ENCODE data around the gene SLC9C1. TPM values are rescaled to one million over a fixed set of nuclear protein-coding genes. Genes with fewer than 3 reads are reported as not detected.

The SLC9C1 gene
- polyA plus RNA-seq, 2 donors: not detected

GRCh38 chr3:112119962-112120836 lies 173.8 kb downstream of the SLC9C1 start:
- Histone ChIP-seq H3K27ac (ENCODE audit: low read depth in 2 of 2, low read length in 1 of 2) (no peak overlapping the region), H3K9me3 (ENCODE audit: control insufficient read depth in 2 of 2, insufficient read depth in 1 of 2, low read depth in 1 of 2, low read length in 1 of 2) (no peaks in the 10 kb centered on the region), H3K4me1 (ENCODE audit: control insufficient read depth in 2 of 2, insufficient read depth in 2 of 2, low read length in 1 of 2) (no peaks in the 10 kb centered on the region), H3K4me3 (ENCODE audit: low read depth in 1 of 2, low read length in 2 of 2) (no peak overlapping the region), H3K27me3 (ENCODE audit: control insufficient read depth in 1 of 2, insufficient read depth in 2 of 2, low read length in 2 of 2) (no peaks in the 10 kb centered on the region), H3K36me3 (ENCODE audit: control insufficient read depth in 2 of 2, insufficient read depth in 2 of 2, low read length in 1 of 2) (no peaks in the 10 kb centered on the region)
- WGBS, 2 donors: 74 to 77% methylated on average over 9 of the region's 9 CpGs

GRCh38 chr3:112117841-112118571 lies 176.0 kb downstream of the SLC9C1 start:
- Histone ChIP-seq H3K27me3 (ENCODE audit: control insufficient read depth in 1 of 2, insufficient read depth in 2 of 2, low read length in 2 of 2) (no peaks in the 10 kb centered on the region), H3K27ac (ENCODE audit: low read depth in 2 of 2, low read length in 1 of 2) (no peak overlapping the region), H3K4me1 (ENCODE audit: control insufficient read depth in 2 of 2, insufficient read depth in 2 of 2, low read length in 1 of 2) (no peaks in the 10 kb centered on the region), H3K9me3 (ENCODE audit: control insufficient read depth in 2 of 2, insufficient read depth in 1 of 2, low read depth in 1 of 2, low read length in 1 of 2) (no peaks in the 10 kb centered on the region), H3K36me3 (ENCODE audit: control insufficient read depth in 2 of 2, insufficient read depth in 2 of 2, low read length in 1 of 2) (no peaks in the 10 kb centered on the region), H3K4me3 (ENCODE audit: low read depth in 1 of 2, low read length in 2 of 2) (no peak overlapping the region)
- 93 to 95% methylated on average over 4 of the region's 4 CpGs for WGBS, 2 donors

- Histone ChIP-seq H3K4me3 (ENCODE audit: low read depth in 1 of 2, low read length in 2 of 2) (no peak overlapping the region), H3K36me3 (ENCODE audit: control insufficient read depth in 2 of 2, insufficient read depth in 2 of 2, low read length in 1 of 2) (no peaks in the 10 kb centered on the region), H3K27ac (ENCODE audit: low read depth in 2 of 2, low read length in 1 of 2) (no peak overlapping the region), H3K9me3 (ENCODE audit: control insufficient read depth in 2 of 2, insufficient read depth in 1 of 2, low read depth in 1 of 2, low read length in 1 of 2) (no peaks in the 10 kb centered on the region), H3K27me3 (ENCODE audit: control insufficient read depth in 1 of 2, insufficient read depth in 2 of 2, low read length in 2 of 2) (no peaks in the 10 kb centered on the region), H3K4me1 (ENCODE audit: control insufficient read depth in 2 of 2, insufficient read depth in 2 of 2, low read length in 1 of 2) (no peaks in the 10 kb centered on the region)
- WGBS, 2 donors: 94% methylated on average over 1 of the region's 1 CpG
Measured at GRCh38 chr3:112117415-112117814, 176.6 kb downstream of the SLC9C1 start.

GRCh38 chr3:112116748-112117186 lies 177.2 kb downstream of the SLC9C1 start:
- WGBS, 2 donors: 72 to 74% methylated on average over 13 of the region's 13 CpGs
- Histone ChIP-seq H3K4me1 (ENCODE audit: control insufficient read depth in 2 of 2, insufficient read depth in 2 of 2, low read length in 1 of 2) (no peaks in the 10 kb centered on the region), H3K4me3 (ENCODE audit: low read depth in 1 of 2, low read length in 2 of 2) (no peak overlapping the region), H3K27ac (ENCODE audit: low read depth in 2 of 2, low read length in 1 of 2) (no peak overlapping the region), H3K27me3 (ENCODE audit: control insufficient read depth in 1 of 2, insufficient read depth in 2 of 2, low read length in 2 of 2) (no peaks in the 10 kb centered on the region), H3K36me3 (ENCODE audit: control insufficient read depth in 2 of 2, insufficient read depth in 2 of 2, low read length in 1 of 2) (no peaks in the 10 kb centered on the region), H3K9me3 (ENCODE audit: control insufficient read depth in 2 of 2, insufficient read depth in 1 of 2, low read depth in 1 of 2, low read length in 1 of 2) (no peaks in the 10 kb centered on the region)

- no peak overlapping the region for H3K4me3 ChIP-seq (ENCODE audit: low read depth in 1 of 2, low read length in 2 of 2)
- no peaks in the 10 kb centered on the region for H3K27me3 ChIP-seq (ENCODE audit: control insufficient read depth in 1 of 2, insufficient read depth in 2 of 2, low read length in 2 of 2)
- H3K27ac ChIP-seq (ENCODE audit: low read depth in 2 of 2, low read length in 1 of 2): no peak overlapping the region
- no peaks in the 10 kb centered on the region for H3K36me3 ChIP-seq (ENCODE audit: control insufficient read depth in 2 of 2, insufficient read depth in 2 of 2, low read length in 1 of 2)
- no peaks in the 10 kb centered on the region for H3K9me3 ChIP-seq (ENCODE audit: control insufficient read depth in 2 of 2, insufficient read depth in 1 of 2, low read depth in 1 of 2, low read length in 1 of 2)
- H3K4me1 ChIP-seq (ENCODE audit: control insufficient read depth in 2 of 2, insufficient read depth in 2 of 2, low read length in 1 of 2): no peaks in the 10 kb centered on the region
- WGBS, 2 donors: 86 to 87% methylated on average over 6 of the region's 6 CpGs
Measured at GRCh38 chr3:112115806-112116383, 178.1 kb downstream of the SLC9C1 start.

GRCh38 chr3:112115161-112115739 lies 178.8 kb downstream of the SLC9C1 start:
- Histone ChIP-seq H3K27ac (ENCODE audit: low read depth in 2 of 2, low read length in 1 of 2) (no peak overlapping the region), H3K4me1 (ENCODE audit: control insufficient read depth in 2 of 2, insufficient read depth in 2 of 2, low read length in 1 of 2) (no peaks in the 10 kb centered on the region), H3K9me3 (ENCODE audit: control insufficient read depth in 2 of 2, insufficient read depth in 1 of 2, low read depth in 1 of 2, low read length in 1 of 2) (no peaks in the 10 kb centered on the region), H3K36me3 (ENCODE audit: control insufficient read depth in 2 of 2, insufficient read depth in 2 of 2, low read length in 1 of 2) (no peaks in the 10 kb centered on the region), H3K27me3 (ENCODE audit: control insufficient read depth in 1 of 2, insufficient read depth in 2 of 2, low read length in 2 of 2) (no peaks in the 10 kb centered on the region), H3K4me3 (ENCODE audit: low read depth in 1 of 2, low read length in 2 of 2) (no peak overlapping the region)
- 77 to 78% methylated on average over 6 of the region's 6 CpGs for WGBS, 2 donors

GRCh38 chr3:112114576-112115160 lies 179.3 kb downstream of the SLC9C1 start:
- Histone ChIP-seq H3K9me3 (ENCODE audit: control insufficient read depth in 2 of 2, insufficient read depth in 1 of 2, low read depth in 1 of 2, low read length in 1 of 2) (no peaks in the 10 kb centered on the region), H3K36me3 (ENCODE audit: control insufficient read depth in 2 of 2, insufficient read depth in 2 of 2, low read length in 1 of 2) (no peaks in the 10 kb centered on the region)
- WGBS, 2 donors: 79 to 92% methylated on average over 6 of the region's 6 CpGs

GRCh38 chr3:112111785-112112402 lies 182.1 kb downstream of the SLC9C1 start:
- Histone ChIP-seq H3K27ac (ENCODE audit: low read depth in 2 of 2, low read length in 1 of 2) (no peak overlapping the region), H3K4me3 (ENCODE audit: low read depth in 1 of 2, low read length in 2 of 2) (no peak overlapping the region), H3K36me3 (ENCODE audit: control insufficient read depth in 2 of 2, insufficient read depth in 2 of 2, low read length in 1 of 2) (no peaks in the 10 kb centered on the region), H3K27me3 (ENCODE audit: control insufficient read depth in 1 of 2, insufficient read depth in 2 of 2, low read length in 2 of 2) (no peaks in the 10 kb centered on the region), H3K4me1 (ENCODE audit: control insufficient read depth in 2 of 2, insufficient read depth in 2 of 2, low read length in 1 of 2) (no peaks in the 10 kb centered on the region), H3K9me3 (ENCODE audit: control insufficient read depth in 2 of 2, insufficient read depth in 1 of 2, low read depth in 1 of 2, low read length in 1 of 2) (no peaks in the 10 kb centered on the region)
- 24% methylated on average over 3 of the region's 3 CpGs for WGBS, 2 donors

More at GRCh38 chr3:112114576-112115160, 179.3 kb downstream of the SLC9C1 start:
- H3K4me3 ChIP-seq (ENCODE audit: low read depth in 1 of 2, low read length in 2 of 2): no peak overlapping the region
- H3K27ac ChIP-seq (ENCODE audit: low read depth in 2 of 2, low read length in 1 of 2): no peak overlapping the region
- H3K27me3 ChIP-seq (ENCODE audit: control insufficient read depth in 1 of 2, insufficient read depth in 2 of 2, low read length in 2 of 2): no peaks in the 10 kb centered on the region
- no peaks in the 10 kb centered on the region for H3K4me1 ChIP-seq (ENCODE audit: control insufficient read depth in 2 of 2, insufficient read depth in 2 of 2, low read length in 1 of 2)

GRCh38 chr3:112109322-112109721 lies 184.7 kb downstream of the SLC9C1 start:
- Histone ChIP-seq H3K36me3 (ENCODE audit: control insufficient read depth in 2 of 2, insufficient read depth in 2 of 2, low read length in 1 of 2) (no peaks in the 10 kb centered on the region), H3K27ac (ENCODE audit: low read depth in 2 of 2, low read length in 1 of 2) (no peak overlapping the region), H3K4me3 (ENCODE audit: low read depth in 1 of 2, low read length in 2 of 2) (no peak overlapping the region), H3K27me3 (ENCODE audit: control insufficient read depth in 1 of 2, insufficient read depth in 2 of 2, low read length in 2 of 2) (no peaks in the 10 kb centered on the region), H3K9me3 (ENCODE audit: control insufficient read depth in 2 of 2, insufficient read depth in 1 of 2, low read depth in 1 of 2, low read length in 1 of 2) (no peaks in the 10 kb centered on the region), H3K4me1 (ENCODE audit: control insufficient read depth in 2 of 2, insufficient read depth in 2 of 2, low read length in 1 of 2) (no peaks in the 10 kb centered on the region)
- WGBS, 2 donors: 66% methylated on average over 5 of the region's 5 CpGs
